22Rv1 (cell line): Measurements from ENCODE around the gene PLA2G4A.

ENCODE experiments used
- H3K27ac ChIP-seq: fragments of 450-650 bp; 2 replicates; pipeline ENCODE4 v1.5.1; 2017
- ZFX ChIP-seq: fragments of 450-650 bp; IDR thresholded peaks from 2 replicates; pipeline ENCODE4 v1.6.1; 2017; ENCODE audit warnings: antibody characterized with exemption, borderline replicate concordance
- TF ChIP-seq, protein P1 (sequence below): fragments of 450-650 bp; IDR thresholded peaks from 2 replicates; pipeline ENCODE4 v1.5.1; 2017; ENCODE audit warnings: mild to moderate bottlenecking

PLA2G4A gene

DNA sequence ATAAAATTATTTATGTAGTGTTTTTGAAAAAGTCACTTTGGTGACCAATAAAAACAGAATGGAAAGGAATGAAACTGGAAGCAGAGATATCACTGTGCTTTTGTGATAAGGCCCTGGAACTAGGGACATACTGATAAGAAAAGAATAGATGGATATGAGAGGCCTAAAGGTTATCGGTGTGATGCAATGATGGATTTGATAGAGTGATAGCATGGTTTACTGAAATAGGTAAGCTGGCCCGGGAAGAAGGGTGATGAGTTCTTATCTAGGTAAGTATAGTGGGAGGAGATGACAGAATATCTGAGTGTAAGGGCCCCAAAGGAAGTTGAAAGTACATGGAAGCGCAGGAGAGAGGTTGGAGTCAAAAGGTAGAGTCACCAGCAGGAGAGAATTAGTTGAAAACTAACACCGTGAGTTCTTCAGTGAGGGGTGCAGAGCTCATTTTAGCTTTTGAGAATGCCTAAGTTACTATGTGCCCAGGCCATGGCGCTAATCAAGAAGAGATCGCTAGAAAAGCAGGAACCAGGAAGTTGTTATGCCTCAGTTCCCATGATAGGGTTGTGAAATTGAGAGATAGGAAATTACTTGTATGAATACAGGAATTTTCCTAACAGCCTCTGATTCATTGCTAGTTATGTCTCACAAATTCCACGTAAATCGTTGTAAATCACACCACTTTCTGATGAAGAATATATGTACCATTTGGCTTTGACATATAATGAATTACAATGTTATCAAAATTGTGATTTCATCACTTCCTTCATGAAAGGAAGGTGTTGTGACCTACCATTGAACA, 115.3 kb downstream of the PLA2G4A start:
- no peak overlapping the region for H3K27ac ChIP-seq
- TF ChIP-seq, protein P1, sequence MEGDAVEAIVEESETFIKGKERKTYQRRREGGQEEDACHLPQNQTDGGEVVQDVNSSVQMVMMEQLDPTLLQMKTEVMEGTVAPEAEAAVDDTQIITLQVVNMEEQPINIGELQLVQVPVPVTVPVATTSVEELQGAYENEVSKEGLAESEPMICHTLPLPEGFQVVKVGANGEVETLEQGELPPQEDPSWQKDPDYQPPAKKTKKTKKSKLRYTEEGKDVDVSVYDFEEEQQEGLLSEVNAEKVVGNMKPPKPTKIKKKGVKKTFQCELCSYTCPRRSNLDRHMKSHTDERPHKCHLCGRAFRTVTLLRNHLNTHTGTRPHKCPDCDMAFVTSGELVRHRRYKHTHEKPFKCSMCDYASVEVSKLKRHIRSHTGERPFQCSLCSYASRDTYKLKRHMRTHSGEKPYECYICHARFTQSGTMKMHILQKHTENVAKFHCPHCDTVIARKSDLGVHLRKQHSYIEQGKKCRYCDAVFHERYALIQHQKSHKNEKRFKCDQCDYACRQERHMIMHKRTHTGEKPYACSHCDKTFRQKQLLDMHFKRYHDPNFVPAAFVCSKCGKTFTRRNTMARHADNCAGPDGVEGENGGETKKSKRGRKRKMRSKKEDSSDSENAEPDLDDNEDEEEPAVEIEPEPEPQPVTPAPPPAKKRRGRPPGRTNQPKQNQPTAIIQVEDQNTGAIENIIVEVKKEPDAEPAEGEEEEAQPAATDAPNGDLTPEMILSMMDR, result no peak
- TF ChIP-seq ZFX, result no peak

DNA sequence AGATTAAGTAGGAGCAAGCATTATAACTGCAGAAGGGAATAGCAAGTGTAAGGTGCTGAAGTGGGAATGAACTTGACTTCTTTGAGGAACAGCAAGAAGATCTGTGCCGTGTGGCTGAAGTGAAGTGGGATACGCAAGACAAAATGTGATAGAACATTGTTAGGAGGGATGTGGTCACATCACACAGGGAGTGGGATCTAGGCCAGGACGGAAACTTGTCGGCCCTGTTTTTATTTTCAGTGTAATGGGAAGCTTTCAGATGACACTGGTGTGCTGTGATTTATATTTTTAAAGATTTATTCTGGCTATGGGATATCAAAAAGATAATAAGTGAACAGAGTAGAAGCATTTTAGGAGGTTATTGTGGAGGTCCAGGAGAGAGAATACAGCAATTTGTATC, 116.4 kb downstream of the PLA2G4A start:
- TF ChIP-seq, protein P1, result no peak
- no peak for TF ChIP-seq ZFX

DNA sequence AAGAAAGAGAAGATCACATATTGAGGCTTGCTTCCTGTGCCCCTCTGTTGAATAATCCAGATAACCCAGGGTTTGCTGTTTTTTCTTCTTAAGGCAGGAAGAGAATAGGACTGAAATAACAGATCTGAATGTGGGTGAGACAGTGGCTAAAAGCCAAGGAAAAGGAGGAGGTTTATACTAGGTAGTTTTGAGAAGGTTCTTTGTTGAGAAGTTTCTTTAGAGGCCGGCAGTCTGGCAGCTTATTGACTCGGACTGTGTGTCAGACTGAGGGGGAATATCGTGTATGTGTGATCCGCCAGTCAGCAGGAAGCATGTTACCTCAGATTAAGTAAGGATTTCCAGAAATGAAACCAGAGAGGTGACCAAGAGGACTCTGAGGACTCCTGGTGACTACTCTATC, 119.8 kb downstream of the PLA2G4A start:
- TF ChIP-seq, protein P1, result no peak
- TF ChIP-seq ZFX, result no peak

More for the DNA sequence above, 116.4 kb downstream of the PLA2G4A start:
- no peak overlapping the region for H3K27ac ChIP-seq

DNA sequence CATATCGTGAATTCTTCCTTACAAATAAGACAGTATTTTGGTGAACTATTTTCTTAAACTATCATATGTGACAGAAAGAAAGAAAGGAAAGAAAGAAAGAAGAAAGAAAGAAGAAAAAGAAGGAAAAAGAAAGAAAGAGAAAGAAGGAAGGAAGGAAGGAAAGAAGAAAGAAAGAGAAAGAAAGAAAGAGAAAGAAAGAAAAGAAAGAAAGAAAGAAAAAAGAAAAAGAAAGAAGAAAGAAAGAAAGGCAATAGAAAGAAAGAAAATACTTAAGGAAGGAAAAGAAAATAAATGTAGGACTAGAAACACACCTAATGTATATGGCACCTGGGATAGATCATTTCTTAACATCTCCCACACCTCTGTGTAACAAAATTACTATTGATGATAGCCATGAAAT, 120.4 kb downstream of the PLA2G4A start:
- TF ChIP-seq, protein P1, result no peak
- no peak for TF ChIP-seq ZFX
- no peak overlapping the region for H3K27ac ChIP-seq

More for the DNA sequence above, 119.8 kb downstream of the PLA2G4A start:
- no peak overlapping the region for H3K27ac ChIP-seq

DNA sequence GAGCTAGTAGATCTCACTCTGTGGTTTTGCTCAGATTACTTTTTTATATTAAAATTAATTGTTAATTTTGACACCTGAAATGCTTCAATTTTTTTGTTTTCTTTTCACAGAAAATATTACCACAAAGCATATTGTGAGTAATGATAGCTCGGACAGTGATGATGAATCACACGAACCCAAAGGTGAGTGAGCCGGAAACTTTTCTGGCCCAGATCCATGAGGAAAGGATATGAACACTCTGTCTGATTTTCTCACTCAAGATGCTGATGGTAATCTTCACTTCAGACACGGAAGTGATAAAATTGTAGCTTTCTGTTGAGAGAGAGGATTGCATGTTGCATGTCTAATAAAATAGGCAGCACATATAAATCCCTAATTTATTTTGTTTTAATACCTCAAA, 121.8 kb downstream of the PLA2G4A start:
- no peak overlapping the region for H3K27ac ChIP-seq
- TF ChIP-seq ZFX, result no peak
- TF ChIP-seq, protein P1, result no peak

DNA sequence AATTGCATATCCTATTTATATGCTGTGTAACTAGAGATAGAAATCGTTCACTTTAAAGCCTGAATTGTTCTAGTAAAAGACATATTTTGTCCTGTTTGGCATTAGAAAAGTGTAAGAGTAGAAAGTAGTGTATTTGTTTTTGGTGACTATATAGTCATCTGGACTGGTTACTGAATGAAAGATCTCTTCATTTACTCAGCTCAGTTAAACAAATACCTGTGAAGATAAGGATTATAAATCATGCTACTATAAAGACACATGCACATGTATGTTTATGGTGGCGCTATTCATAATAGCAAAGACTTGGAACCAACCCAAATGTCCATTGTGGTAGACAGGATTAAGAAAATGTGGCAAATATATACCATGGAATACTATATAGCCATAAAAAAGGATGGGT, 125.1 kb downstream of the PLA2G4A start:
- no peak overlapping the region for H3K27ac ChIP-seq
- TF ChIP-seq, protein P1, result no peak
- TF ChIP-seq ZFX, result no peak

DNA sequence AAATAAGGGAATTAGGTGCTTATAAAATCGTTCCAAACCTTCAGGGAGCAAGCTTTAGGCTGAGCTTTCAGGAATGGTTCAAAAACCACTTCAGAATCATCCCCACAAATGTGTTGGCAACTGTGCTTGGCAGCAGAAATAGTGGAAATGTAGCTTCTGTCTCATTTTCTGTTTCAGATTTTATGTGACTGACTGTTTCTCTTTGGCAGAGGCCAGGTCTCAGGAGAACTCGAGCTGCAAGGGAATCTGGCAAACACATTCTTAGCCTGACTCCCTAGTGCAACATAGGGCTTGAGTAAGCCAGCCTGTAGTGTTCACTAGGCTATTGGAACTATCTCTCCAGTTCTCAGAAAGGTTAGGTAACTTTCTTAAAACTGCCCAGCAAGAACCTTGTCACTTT, 128.6 kb downstream of the PLA2G4A start:
- no peak overlapping the region for H3K27ac ChIP-seq
- TF ChIP-seq ZFX, result no peak
- TF ChIP-seq, protein P1, result no peak
